ENCODE data around the gene FOS. TPM values are rescaled to one million over a fixed set of nuclear protein-coding genes. Genes with fewer than 3 reads are reported as not detected.
A peak's percentile ranks its signal among the peaks of the same experiment; 100 is the strongest.

Gene FOS
- total and polyA plus RNA-seq, 2 of the 13 experiments (the other 11 are each of a cell fraction or from before 2014, with no cell fraction given) = 15.9 to 24.2 TPM

GRCh38 chr14:75286313-75286712 lies 7.7 kb downstream of the FOS start (continued):
- TF ChIP-seq SKIL (CRISPR knock-in tag; IDR thresholded peaks at IDR 0.05; ENCODE audit: borderline replicate concordance) (no peak), DR1 (CRISPR knock-in tag; IDR thresholded peaks at IDR 0.05) (no peak), EHMT2 (IDR thresholded peaks at IDR 0.05; ENCODE audit: borderline replicate concordance, low read depth, low read length) (no peak), E2F2 (CRISPR knock-in tag; IDR thresholded peaks at IDR 0.05; ENCODE audit: borderline replicate concordance) (no peak), NR0B2 (CRISPR knock-in tag; IDR thresholded peaks at IDR 0.05) (no peak), TEAD3 (CRISPR knock-in tag; optimal IDR thresholded peaks at IDR 0.05; ENCODE audit: borderline replicate concordance) (peak; percentile 22), NR3C1 (CRISPR knock-in tag; IDR thresholded peaks at IDR 0.05) (no peak), THAP11 (CRISPR knock-in tag; IDR thresholded peaks at IDR 0.05) (no peak), ZNF468 (CRISPR knock-in tag; IDR thresholded peaks at IDR 0.05) (no peak), KMT2A (CRISPR knock-in tag; IDR thresholded peaks at IDR 0.05) (no peak), ATRX (CRISPR knock-in tag; IDR thresholded peaks at IDR 0.05; ENCODE audit: borderline replicate concordance) (no peak), BORCS8-MEF2B (CRISPR knock-in tag; IDR thresholded peaks at IDR 0.05) (no peak), ZBTB49 (CRISPR knock-in tag; IDR thresholded peaks at IDR 0.05; ENCODE audit: borderline replicate concordance) (no peak), CHD4 (IDR thresholded peaks at IDR 0.05; ENCODE audit: borderline replicate concordance, low read length) (no peak), ZBTB26 (CRISPR knock-in tag; IDR thresholded peaks at IDR 0.05; ENCODE audit: borderline replicate concordance) (no peak), MNT (IDR thresholded peaks at IDR 0.05) (no peak), MED13 (CRISPR knock-in tag; IDR thresholded peaks at IDR 0.05) (no peak), ZSCAN22 (CRISPR knock-in tag; IDR thresholded peaks at IDR 0.05) (no peak), CBFB (CRISPR knock-in tag; IDR thresholded peaks at IDR 0.05) (no peak), HNF4G (IDR thresholded peaks at IDR 0.05; ENCODE audit: borderline replicate concordance, low read depth, low read length) (peak; percentile 61), HNF4G (CRISPR knock-in tag; IDR thresholded peaks at IDR 0.05; ENCODE audit: borderline replicate concordance, low read depth) (no peak; the same call in 1 of the 2 replicates), ZNF326 (CRISPR knock-in tag; IDR thresholded peaks at IDR 0.05; ENCODE audit: borderline replicate concordance) (no peak), GTF2F1 (IDR thresholded peaks at IDR 0.05; ENCODE audit: low read length) (no peak)
